ENCODE measurements around the gene MAOB.
"Not testable (repeated sequence)": the region's sequence is repeated elsewhere in the genome, so short reads cannot be mapped to it uniquely, and the experiment has no call there.

MAOB gene

GRCh38 chrX:43750248-43750676 is 132.0 kb downstream of the MAOB start:
- DNase-seq = peak; percentile 52

- no peak for DNase-seq
These were observed 134.8 kb downstream of the MAOB start for GRCh38 chrX:43747476-43747875.

GRCh38 chrX:43745938-43746721 is 136.1 kb downstream of the MAOB start:
- DNase-seq = no peak

GRCh38 chrX:43744284-43744683 is 138.0 kb downstream of the MAOB start:
- DNase-seq = no peak

- no peak for DNase-seq
These were observed 139.0 kb downstream of the MAOB start for GRCh38 chrX:43743100-43743822.

GRCh38 chrX:43741843-43742573 is 140.2 kb downstream of the MAOB start:
- DNase-seq = no peak

GRCh38 chrX:43735957-43736356 is 146.3 kb downstream of the MAOB start:
- no peak for DNase-seq

GRCh38 chrX:43735534-43735933 is 146.7 kb downstream of the MAOB start:
- no peak for DNase-seq

- DNase-seq = no peak
These were observed 147.8 kb downstream of the MAOB start for GRCh38 chrX:43734444-43734843.

- DNase-seq = no peak
These were observed 148.6 kb downstream of the MAOB start for GRCh38 chrX:43733699-43734098.

GRCh38 chrX:43731086-43731485 is 151.2 kb downstream of the MAOB start:
- no peak for DNase-seq

GRCh38 chrX:43728966-43729365 is 153.3 kb downstream of the MAOB start:
- DNase-seq = no peak

- no peak for DNase-seq
These were observed 154.2 kb downstream of the MAOB start for GRCh38 chrX:43728002-43728401.

GRCh38 chrX:43727254-43727653 is 155.0 kb downstream of the MAOB start:
- not testable (repeated sequence) for DNase-seq

GRCh38 chrX:43725227-43725626 is 157.0 kb downstream of the MAOB start:
- DNase-seq = not testable (repeated sequence)

- no peak for DNase-seq
These were observed 161.3 kb downstream of the MAOB start for GRCh38 chrX:43720961-43721360.

GRCh38 chrX:43720082-43720481 is 162.2 kb downstream of the MAOB start:
- no peak for DNase-seq

GRCh38 chrX:43718956-43719355 is 163.3 kb downstream of the MAOB start:
- no peak for DNase-seq

GRCh38 chrX:43718546-43718945 is 163.7 kb downstream of the MAOB start:
- DNase-seq = no peak

GRCh38 chrX:43718081-43718480 is 164.2 kb downstream of the MAOB start:
- DNase-seq = no peak

- DNase-seq = no peak
These were observed 165.1 kb downstream of the MAOB start for GRCh38 chrX:43717161-43717560.

GRCh38 chrX:43716696-43717095 is 165.6 kb downstream of the MAOB start:
- DNase-seq = no peak
